SK-N-MC (cell line): ENCODE measurements around the gene NEB.

Source experiments
- EZH2 ChIP-seq: fragments of 200-600 bp; sonication (generic); IDR thresholded peaks from one replicate; pipeline ENCODE4 v1.6.1; 2017; ENCODE audit warnings: antibody characterized with exemption
- FOXP2 ChIP-seq: optimal IDR thresholded peaks from 2 replicates; pipeline ENCODE3; 2011; ENCODE audit warnings: mild to moderate bottlenecking, moderate library complexity; ENCODE audit not compliant: insufficient read depth; ENCODE audit errors: extremely low read length, control extremely low read depth
- POLR2AphosphoS5 ChIP-seq: IDR thresholded peaks from 2 replicates; pipeline ENCODE4 v1.6.1; 2012; ENCODE audit warnings: mild to moderate bottlenecking, low read depth, low read length, borderline replicate concordance

GRCh38 chr2:151777487-151777886 is 43.2 kb upstream of the NEB start:
- TF ChIP-seq POLR2AphosphoS5 (no peak), EZH2 (no peak), FOXP2 (no peak)
